Epidermal melanocyte (primary cell): ENCODE results near the gene PHF21A.
"Not testable (repeated sequence)": the region's sequence is repeated elsewhere in the genome, so short reads cannot be mapped to it uniquely, and the experiment has no call there.

Source experiments
- DNase-seq: peaks from one replicate; pipeline ENCODE4 v3.0.0; 2011; ENCODE audit warnings: low spot score; ENCODE audit not compliant: insufficient read length

Gene PHF21A

DNA sequence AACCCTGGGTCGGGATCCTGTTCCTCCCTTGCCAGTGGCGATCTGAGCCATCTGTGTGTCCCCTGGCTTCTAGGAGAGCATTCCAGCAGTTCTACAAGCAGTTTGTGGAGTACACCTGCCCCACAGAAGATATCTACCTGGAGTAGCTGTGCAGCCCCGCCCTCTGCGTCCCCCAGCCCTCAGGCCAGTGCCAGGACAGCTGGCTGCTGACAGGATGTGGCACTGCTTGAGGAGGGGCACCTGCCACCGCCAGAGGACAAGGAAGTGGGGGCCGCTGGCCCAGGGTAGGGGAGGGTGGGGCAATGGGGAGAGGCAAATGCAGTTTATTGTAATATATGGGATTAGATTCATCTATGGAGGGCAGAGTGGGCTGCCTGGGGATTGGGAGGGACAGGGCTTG, 215.7 kb downstream of the PHF21A start:
- DNase-seq: not testable (repeated sequence)

DNA sequence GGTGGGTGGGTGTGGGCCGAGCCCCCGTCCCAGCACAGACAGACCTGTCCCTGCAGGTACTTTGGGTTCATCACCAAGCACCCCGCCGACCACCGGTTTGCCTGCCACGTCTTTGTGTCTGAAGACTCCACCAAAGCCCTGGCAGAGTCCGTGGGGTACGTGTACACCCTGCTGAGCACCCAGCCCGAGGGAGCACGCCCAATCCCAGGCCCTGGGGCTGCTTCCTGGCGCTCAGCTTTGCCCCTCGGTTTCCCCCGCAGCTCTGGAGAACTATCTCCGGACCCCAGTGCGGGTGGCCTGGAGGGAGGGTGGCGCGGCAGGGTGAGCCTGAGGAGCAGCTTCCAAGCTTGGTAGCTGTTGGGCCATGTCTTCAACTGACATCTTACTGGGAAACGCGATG, 216.2 kb downstream of the PHF21A start:
- DNase-seq: no peak

DNA sequence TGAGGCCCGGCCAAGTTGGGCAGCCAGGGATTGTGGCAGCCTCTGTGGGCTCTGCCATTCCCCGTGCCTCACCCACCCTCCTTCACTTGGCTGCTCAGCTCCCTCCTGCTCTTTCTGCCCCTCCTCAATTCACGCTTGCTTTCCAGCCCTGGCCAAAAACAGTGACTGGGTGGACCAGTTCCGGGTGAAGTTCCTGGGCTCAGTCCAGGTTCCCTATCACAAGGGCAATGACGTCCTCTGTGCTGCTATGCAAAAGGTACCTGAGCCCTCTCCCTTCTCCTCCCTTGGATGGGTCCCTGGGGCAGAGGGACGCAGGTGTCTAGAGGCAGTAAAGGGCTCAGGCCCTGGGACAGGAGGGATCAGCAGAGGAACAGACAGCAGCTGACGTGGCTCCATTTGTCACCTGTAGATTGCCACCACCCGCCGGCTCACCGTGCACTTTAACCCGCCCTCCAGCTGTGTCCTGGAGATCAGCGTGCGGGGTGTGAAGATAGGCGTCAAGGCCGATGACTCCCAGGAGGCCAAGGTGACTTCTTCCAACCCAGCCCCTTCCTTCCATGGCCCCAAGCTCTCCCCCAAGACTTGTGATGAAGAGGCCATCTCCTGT, 216.8 kb downstream of the PHF21A start:
- DNase-seq: no peak

DNA sequence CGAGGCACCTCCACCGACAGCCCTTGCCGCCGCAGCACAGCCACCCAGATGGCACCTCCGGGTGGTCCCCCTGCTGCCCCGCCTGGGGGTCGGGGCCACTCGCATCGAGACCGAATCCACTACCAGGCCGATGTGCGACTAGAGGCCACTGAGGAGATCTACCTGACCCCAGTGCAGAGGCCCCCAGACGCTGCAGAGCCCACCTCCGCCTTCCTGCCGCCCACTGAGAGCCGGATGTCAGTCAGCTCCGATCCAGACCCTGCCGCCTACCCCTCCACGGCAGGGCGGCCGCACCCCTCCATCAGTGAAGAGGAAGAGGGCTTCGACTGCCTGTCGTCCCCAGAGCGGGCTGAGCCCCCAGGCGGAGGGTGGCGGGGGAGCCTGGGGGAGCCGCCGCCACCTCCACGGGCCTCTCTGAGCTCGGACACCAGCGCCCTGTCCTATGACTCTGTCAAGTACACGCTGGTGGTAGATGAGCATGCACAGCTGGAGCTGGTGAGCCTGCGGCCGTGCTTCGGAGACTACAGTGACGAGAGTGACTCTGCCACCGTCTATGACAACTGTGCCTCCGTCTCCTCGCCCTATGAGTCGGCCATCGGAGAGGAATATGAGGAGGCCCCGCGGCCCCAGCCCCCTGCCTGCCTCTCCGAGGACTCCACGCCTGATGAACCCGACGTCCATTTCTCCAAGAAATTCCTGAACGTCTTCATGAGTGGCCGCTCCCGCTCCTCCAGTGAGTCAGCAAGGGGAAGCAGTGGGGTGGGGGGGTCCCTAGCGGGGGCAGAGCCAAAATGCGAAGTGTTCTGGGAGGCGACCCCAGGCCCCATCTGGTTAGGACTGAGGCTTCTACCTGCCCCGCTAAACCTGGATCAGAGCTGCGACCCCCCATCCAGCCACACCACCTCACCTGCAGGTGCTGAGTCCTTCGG, 218.5 kb downstream of the PHF21A start:
- no peak for DNase-seq

DNA sequence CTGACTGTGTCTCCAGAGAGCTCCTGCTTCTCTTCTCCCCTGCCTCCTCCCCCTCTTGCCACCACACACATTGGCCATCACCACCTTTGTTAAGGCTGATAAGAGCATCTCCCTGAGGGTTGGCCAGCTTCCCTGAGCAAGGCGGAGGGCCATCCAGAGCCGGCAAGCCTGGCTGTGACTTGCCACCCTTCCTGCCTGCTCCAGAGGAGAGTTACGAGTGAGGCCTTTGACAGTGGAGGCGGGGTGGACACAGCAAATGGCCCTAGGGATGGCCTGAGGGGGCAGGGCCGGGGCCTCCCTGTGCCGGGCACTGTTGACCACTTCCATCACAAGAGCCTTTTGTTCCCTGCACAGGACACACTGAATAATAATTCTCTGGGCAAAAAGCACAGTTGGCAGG, 219.6 kb downstream of the PHF21A start:
- DNase-seq: no peak

DNA sequence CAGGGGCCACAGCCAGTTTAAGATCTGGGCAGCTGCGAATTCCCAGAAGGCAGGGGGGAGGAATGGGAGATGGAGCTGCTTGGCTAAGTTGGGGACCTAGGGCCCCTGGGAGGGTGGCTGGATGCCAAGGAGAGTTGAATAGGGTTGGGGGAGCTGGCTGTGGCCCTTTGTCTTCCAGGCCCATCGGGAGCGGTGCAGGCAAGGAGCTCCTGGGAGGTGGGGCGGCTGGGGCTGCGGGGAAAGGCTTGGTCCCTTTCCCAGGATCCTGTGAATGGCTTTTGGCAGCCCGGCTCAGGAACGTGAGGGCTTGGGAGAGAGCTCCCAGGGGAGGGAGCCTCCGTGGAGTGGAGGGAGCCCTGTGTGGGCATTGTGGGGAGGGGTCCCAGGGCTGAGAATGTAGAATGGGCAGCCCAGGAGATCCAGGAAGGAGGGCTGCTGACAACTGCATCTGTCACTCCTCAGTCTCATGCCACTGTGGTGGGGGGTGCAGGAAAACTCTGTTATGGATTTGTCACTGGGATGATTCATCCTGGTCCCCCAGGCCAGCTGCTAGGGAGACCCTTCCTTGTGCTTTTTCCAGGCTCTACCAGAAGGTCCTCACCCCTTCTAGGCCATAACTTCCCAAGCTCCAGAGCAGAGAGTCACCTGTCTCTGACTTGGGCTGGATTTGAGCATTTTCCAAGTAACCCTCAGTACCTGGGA, 220.2 kb downstream of the PHF21A start:
- no peak for DNase-seq

DNA sequence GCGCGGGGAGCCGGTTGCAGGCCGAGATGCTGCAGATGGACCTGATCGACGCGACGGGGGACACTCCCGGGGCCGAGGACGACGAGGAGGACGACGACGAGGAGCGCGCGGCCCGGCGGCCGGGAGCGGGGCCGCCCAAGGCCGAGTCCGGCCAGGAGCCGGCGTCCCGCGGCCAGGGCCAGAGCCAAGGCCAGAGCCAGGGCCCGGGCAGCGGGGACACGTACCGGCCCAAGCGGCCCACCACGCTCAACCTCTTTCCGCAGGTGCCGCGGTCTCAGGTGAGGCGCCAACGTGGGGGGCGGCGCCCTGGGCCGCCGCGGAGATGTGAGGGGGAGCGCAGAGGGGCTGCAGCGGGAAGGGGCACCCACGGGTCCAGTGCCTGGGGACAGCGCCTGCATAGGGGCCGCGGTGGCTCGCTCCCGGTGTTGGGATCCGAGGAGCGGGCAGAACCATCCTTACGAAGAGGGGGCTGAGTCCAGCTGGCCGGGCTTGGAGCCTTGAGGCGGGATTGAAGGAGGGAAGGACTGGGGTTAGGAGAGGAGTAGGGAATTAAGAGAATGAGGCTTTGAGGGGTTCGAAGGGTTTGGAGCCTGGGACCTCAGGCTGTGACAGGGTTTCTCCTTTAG, 221.0 kb downstream of the PHF21A start:
- not testable (repeated sequence) for DNase-seq

DNA sequence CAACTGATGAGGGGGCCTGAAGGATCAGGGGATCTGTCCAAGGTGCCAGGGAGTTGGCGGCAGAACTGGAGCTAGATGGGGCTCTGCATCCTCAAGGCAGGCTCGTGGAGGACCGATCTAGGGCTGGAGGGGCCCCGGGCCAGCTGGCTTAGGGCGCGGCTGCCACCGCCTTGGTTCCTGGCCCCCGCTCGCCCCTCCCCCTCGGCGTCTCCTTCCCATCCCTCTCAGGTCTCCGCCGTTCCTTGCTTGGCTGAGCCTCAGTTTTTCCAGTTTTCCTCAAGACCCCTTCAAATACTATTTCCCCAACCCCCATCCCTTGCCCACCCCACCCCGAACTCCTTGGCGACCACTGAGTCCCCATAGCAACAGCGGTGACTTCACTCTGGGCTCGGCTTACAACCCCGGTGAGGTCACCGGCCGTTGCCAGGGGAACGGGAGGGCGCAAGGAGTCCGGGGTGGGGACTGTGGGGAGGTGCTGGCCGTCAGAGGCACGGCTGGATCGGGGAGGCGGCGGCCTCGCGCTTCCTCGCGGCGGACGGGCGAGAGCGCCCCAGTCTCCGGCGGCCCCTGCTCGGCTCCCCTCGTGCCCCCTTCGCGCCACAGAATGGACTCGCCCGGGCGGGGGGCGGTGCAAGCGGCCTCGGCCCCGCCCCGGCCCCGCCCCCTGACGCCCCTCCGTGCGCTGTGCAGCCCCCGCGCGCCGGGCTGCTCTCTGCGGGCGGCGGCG, 221.6 kb downstream of the PHF21A start:
- DNase-seq: peak; percentile 80

DNA sequence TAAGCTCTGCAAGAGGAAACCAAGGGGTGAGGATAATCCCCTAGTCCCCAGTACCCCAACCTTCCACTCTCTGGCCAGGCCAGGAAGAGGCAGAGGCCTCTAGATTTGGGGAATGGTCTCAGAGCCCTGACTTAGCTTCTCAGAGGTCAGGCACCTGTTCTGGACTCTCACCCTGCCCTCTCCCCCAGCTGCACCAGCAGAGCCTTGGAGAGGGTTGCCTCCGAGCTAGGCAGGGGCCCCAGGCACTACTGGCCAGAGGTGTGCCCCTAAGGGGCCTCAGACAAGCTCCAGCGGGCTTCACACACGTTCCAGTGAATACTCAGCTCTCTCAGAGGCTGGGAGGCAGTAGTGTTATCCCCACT, 222.2 kb downstream of the PHF21A start:
- DNase-seq: no peak

DNA sequence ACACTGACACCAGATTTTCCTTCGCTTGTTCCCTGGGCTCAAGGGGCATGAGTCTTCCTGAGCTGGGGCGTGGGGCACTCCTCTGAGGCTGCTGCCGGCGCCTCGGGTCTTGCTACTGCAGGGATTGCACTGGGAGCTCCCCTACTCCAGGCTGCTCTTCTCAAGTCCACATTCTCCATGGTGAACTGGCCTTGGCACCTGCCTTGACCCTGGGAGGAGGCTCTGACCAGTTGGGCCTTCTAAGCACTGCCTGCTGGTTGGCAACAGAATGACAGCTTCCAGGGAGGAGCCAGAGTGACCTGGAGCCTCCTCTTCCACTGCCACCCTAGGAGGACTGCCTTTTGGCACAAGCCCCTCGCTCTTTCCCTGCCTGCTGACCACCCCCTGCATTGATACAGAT, 223.7 kb downstream of the PHF21A start:
- no peak for DNase-seq

DNA sequence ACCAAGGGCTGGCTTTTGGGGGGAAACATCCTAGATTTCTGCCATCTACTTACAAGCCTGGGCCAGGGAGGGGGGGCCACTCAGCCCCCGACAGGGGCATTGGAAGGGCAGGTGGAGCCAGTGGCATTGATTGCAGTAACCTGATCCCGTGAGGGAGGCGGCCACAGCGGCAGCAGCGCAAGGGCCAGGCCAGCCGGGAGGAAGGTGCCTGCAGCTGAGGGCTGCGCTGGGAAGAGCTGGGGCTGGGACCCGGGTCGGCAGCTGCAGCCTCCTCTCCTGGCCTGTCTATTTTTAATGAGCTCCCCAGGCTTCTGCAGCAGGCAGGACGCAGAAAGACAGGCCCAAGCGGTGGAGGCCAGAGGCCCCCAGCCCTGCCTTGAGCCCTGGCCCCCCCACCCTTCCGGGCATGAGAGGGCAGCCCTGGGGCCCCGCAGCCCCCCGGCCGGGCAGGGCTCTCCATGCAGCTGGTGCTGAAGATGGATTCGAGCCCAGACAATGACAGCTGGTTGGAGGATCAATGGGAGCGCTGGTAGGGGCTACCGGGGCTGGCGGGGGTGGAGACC, 224.8 kb downstream of the PHF21A start:
- DNase-seq: no peak

DNA sequence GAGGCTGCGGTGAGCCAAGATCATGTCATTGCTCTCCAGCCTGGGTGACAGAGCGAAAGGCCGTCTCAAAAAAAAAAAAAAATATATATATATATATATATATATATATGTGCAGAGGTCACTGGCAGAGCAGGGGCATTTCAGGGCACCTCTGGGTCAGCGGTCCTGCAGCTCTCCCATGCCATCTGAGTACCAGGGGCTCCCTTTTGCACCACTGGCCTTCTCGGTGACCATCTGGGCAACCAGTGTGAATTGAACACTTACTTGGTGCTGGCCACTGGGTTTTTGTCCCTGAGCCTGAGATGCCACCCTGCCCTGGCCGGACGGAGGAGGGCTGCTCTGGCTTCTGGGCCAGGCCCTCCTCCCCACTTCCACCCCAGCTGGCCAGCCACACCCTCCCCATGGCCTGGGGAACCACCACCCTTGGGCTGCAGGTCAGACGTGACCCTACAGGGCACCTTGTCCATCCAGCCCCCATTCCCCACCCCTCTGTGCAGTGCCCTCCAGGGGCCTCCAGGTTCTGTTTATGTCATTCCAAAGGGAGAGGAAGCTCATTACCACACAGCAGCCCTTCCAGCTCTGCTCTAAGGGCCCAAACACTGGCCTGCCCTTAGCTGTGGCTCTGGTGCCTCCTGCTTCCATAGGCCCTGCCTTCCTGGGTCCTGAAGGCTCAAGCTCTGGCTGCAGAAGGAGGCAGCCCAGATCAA, 225.5 kb downstream of the PHF21A start:
- no peak for DNase-seq

DNA sequence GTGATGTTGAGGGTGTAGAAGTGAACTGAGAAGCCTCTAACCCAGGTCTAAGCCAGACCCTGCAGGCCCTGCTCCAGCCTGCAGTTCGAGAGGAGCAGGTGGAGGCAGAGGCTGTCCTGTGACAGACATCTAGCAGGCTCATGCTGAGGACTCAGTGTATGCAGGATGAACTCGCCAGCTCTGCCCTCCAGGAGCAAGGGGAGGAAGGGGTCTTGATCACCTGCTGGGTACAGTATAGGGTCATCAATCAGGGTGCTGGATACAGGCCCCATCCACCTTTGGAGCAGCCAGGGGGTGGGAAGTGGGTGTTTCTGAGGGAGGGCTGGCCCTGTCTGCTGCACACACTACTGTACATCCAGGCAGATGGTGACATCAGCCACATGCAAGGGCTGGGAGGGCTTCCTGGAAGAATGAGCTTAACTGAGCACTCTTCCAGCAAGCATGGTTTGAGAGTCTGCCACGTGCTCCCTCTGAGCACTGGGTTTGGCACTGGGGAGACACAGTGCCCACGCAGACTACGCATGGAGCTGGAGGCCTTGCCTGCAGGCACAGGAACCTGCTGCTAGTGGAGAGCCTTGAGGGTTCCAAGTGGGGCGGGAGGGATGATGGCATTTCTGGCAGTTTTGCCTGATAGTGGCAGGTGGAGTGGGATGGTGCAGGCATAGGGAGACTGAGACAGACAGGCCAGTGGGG, 226.6 kb downstream of the PHF21A start:
- no peak for DNase-seq

DNA sequence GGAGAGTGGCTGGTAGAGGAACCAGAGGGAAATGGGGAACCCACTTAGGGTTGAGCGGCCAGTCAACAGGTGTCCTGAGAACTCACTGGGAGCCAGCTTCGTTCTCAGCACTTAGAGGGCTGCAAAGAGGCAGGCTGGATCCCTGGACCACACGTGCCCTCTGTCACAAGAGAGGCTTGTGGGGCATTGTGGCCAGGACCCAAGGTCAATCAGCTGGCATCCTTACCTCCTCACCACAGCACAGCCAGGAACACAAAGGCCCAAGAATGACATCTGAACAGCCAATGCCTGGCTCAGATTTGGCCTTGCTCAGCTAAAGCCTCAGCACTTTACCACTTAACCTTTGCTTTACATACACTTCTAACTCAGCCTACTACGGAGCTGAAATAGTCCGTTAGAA, 228.4 kb downstream of the PHF21A start:
- DNase-seq: no peak

DNA sequence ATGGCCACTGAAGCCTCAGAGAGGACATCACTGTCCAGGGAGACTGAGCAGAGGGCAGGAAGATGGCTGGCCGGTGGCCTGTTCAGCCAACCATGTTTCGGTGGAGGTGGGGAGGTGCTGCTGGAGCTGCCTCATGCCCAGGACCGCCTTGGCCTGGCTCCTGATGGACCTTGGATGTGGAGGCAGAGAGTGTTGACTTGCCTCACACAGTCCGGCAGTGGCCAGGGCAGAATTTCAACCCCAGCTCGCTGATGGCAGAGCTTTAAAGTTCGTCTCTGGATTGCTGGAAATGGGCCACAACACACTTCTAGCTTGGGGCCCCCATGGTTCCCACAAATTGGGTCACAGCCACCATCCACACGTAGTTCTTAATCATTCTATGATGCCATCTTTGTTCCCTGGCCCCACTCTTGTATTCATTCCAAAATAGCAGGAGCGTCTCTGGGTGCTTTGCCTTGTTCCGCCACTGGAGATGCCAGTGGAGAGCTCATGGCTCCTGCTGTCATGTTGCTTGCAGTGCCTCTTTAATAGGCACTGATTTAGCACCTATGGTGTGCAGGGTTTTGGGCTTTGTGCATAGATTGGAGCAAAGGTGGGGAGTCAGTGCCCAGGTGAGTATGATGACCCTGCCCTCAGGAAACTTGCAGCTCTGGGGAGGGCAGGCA, 230.2 kb downstream of the PHF21A start:
- DNase-seq: no peak

DNA sequence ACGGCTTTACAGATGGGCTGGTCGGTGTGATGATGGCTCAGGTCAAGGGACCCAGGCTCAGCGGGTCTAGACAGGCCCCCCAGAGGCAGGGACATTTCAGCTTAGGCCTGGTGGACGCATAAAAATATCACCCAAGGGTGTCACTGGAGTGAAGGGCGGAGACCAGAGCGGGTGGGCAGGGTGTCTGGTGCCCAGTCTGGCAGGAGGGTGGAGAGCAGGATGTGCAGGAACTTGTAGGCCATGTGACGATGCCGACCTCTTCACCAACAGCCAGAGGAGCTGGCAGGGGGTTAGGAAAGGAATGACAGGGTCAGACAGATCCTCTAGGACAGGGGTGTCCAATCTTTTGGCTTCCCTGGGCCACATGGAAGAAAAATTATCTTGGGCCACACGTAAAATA, 231.3 kb downstream of the PHF21A start:
- DNase-seq: no peak

DNA sequence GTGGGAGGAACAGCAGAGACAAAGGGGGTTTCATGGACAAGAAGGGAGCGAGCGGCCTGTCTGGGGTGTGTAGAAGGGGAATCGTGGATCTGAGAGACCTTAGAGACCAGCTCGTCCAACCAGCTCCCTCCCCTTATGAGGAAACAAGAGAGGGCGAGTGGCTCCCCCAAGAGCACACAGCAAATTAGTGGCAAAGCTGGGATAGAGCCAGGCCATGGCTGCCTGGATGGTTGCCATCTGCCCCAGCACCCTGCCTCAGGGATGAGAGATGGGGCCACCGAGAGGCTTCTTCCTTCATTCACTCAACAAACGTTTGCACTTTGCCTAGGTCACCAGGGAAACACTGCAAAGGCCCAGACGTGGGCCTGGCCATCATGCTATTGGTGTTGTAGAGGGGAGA, 231.7 kb downstream of the PHF21A start:
- DNase-seq: no peak

DNA sequence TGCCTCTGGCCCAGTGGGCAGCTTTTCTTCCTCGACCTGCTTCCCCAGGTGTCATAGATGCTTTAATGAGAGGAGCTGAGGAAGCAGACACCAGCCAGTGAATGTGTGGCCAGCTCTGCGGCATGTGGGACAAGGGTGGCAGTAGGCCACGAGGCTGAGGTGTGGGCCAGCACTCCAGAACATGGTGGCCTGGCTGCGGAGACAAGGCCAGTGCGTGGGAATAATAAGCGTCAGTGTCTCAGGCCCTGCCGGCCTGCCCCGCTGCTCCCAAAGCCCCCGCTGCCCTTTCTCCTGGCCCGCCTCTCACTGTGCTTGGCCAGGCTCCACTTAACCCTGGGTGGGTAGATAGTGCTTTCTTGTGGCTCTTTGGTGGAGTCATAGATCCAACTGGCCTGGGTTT, 233.7 kb downstream of the PHF21A start:
- no peak for DNase-seq

DNA sequence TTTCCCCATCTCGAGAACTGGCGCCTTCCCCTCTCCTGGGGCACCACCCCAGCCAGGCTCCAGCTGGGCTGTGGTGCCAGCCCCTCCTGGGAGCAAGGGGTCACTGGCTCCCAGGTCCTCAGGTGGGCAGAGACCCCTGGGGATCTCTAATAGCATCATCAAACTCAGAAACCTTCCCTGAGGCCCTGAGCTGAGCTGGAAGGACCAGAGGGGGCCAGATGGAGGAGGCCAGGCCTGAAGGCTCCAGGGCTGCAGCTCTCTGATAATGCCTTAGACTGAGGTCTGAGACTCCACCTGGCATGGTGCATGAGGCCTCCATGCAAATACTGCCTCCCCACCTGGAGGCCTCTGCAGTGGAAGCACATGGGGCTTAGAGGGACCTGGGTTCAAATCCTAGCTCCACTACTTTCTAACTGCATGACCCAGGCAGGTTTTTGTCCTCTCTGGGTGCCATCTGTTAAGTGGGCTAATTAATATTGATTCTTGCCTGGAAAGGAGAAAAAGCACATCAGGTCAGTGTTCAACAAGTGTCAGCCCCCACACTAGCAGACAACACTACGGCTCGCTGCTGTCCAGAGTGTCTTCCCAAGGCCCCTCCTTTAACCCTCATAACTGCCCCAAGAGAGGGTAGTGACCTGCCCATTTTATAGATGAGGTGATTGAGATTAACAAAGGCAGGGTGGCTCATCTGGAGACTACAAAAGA, 234.3 kb downstream of the PHF21A start:
- no peak for DNase-seq
